Kidney epithelial cell (primary cell): Measurements from ENCODE around the gene GJD3. TPM values are rescaled to one million over a fixed set of nuclear protein-coding genes. Genes with fewer than 3 reads are reported as not detected.
"Not testable (repeated sequence)": the region's sequence is repeated elsewhere in the genome, so short reads cannot be mapped to it uniquely, and the experiment has no call there.

ENCODE experiments used
- DNase-seq: peaks from one replicate; pipeline ENCODE4 v3.0.0-alpha.2; 2010; ENCODE audit warnings: low read depth
- H3K27me3 ChIP-seq: 2 replicates; pipeline ENCODE4 v1.6.0; 2011; ENCODE audit warnings: low read length; ENCODE audit not compliant: control insufficient read depth, insufficient read depth
- H3K36me3 ChIP-seq: 2 replicates; pipeline ENCODE4 v1.5.1; 2011; ENCODE audit warnings: low read length; ENCODE audit not compliant: control insufficient read depth, insufficient read depth
- H3K4me3 ChIP-seq: 2 replicates; pipeline ENCODE4 v1.5.1; 2011; ENCODE audit warnings: low read depth, mild to moderate bottlenecking, control low read depth, low read length
- CTCF ChIP-seq: IDR thresholded peaks from 2 replicates; pipeline ENCODE4 v1.5.1; 2011; ENCODE audit warnings: mild to moderate bottlenecking, moderate library complexity, low read length, control low read depth, inconsistent platforms; ENCODE audit not compliant: insufficient read depth, poor library complexity, severe bottlenecking
- total RNA-seq: library from RNA; depleted of rRNA; stranded (reverse); fragments of >200 nt; gene quantifications from 2 replicates; pipeline ENCODE4 v1.2.3, GENCODE V29; 2015

GJD3 gene
- total RNA-seq, 1 donor from 2014 or later, result not detected

DNA sequence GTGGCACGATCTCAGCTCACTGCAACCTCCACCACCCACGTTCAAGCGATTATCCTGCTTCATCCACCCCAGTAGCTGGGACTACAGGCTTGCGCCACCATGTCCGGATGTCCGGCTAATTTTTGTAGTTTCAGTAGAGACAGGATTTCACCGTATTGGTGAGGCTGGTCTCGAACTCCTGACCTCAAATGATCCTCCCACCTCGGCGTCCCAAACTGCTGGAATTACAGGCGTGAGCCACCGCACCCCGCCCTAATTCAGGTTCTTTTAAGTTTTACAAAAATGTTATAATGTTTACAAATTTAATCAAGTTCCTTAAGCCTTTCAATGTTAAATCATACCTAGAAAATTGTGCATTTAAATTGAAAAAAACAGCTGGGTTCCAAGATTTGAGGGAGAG lies 13.3 kb upstream of the GJD3 start:
- Histone ChIP-seq H3K36me3 (no peaks in the 10 kb centered on the region), H3K4me3 (no peak overlapping the region), H3K27me3 (no peaks in the 10 kb centered on the region)
- TF ChIP-seq CTCF, result no peak
- DNase-seq, result no peak

DNA sequence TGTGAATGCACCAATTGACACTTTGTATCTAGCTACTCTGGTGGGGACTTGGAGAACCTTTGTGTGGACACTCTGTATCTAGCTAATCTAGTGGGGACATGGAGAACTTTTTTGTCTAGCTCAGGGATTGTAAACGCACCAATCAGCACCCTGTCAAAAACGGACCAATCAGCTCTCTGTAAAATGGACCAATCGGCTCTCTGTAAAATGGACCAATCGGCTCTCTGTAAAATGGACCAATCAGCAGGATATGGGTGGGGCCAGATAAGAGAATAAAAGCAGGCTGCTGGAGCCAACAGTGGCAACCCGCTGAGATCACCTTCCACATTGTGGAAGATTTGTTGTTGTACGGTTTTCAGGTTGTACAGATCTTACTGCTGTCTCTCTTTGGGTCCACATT lies 12.0 kb upstream of the GJD3 start:
- H3K4me3 ChIP-seq, H3K27me3 ChIP-seq, DNase-seq, H3K36me3 ChIP-seq: not testable (repeated sequence)

DNA sequence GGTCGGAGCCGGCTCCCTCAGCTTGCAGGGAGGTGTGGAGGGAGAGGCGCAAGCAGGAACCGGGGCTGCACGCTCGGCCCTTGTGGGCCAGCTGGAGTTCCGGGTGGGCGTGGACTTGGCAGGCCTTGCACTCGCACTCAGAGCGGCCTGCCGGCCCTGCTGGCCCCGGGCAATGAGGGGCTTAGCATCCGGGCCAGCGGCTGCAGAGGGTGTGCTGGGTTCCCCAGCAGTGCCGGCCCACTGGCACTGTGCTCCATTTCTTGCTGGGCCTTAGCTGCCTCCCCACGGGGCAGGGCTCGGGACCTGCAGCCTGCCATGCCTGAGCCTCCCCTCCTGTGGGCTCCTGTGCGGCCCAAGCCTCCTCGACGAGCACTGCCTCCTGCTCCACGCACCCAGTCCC lies 11.2 kb upstream of the GJD3 start:
- H3K4me3 ChIP-seq, H3K27me3 ChIP-seq, H3K36me3 ChIP-seq, DNase-seq: not testable (repeated sequence)

- no peak for DNase-seq
Measured at GRCh38 chr17:40374821-40375498, 10.4 kb upstream of the GJD3 start.

DNA sequence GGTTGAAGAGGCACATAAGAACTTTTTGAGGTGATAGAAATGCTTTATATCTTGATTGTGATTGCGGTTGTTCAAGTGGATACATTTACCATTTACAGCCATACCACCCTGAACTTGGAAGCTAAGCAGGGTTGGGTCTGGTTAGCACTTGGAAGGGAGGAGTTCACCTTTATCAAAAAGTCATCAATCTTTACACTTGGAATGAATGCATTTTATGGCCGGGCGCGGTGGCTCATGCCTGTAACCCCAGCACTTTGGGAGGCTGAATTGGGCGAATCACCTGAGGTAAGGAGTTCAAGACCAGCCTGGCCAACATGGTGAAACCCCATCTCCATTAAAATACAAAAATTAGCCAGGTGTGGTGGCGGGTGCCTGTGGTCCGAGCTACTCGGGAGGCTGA lies 9.5 kb upstream of the GJD3 start:
- TF ChIP-seq CTCF, result no peak
- Histone ChIP-seq H3K27me3 (no peaks in the 10 kb centered on the region), H3K4me3 (no peak overlapping the region), H3K36me3 (no peaks in the 10 kb centered on the region)
- no peak for DNase-seq

More at GRCh38 chr17:40374821-40375498, 10.4 kb upstream of the GJD3 start:
- no peak for TF ChIP-seq CTCF
- H3K27me3 ChIP-seq, result no peaks in the 10 kb centered on the region
- H3K4me3 ChIP-seq, result no peak overlapping the region
- no peaks in the 10 kb centered on the region for H3K36me3 ChIP-seq

DNA sequence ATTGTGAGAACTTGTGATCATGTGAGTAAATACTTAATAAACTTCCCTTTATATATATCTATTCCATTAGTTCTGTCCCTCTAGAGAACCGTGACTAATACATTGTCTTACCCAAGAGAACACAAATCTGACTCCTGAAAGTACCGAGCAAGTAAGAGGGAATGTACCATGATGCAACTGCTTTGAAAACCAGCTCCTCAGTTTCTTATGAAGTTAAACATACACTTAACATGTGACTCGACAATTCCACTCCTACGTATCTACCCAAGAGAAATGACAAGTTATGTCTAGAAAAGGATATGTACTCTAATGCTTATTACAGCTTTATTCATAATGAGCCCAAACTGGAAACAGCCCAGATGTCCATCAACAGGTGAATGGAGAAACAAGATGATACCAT lies 8.8 kb upstream of the GJD3 start:
- no peak overlapping the region for H3K4me3 ChIP-seq
- no peak for TF ChIP-seq CTCF
- no peak for DNase-seq
- H3K36me3 ChIP-seq, result no peaks in the 10 kb centered on the region
- H3K27me3 ChIP-seq, result no peaks in the 10 kb centered on the region

- not testable (repeated sequence) for H3K36me3 ChIP-seq, H3K4me3 ChIP-seq, H3K27me3 ChIP-seq, DNase-seq
Measured at GRCh38 chr17:40372644-40373043, 8.1 kb upstream of the GJD3 start.
